ENCODE results near the gene NLN. TPM values are rescaled to one million over a fixed set of nuclear protein-coding genes. Genes with fewer than 3 reads are reported as not detected.
"Not testable (repeated sequence)": the region's sequence is repeated elsewhere in the genome, so short reads cannot be mapped to it uniquely, and the experiment has no call there.

Gene NLN
- total RNA-seq, 4 donors from 2014 or later: 8.4 to 31.6 (median 14.5) TPM

- TF ChIP-seq, protein P1, sequence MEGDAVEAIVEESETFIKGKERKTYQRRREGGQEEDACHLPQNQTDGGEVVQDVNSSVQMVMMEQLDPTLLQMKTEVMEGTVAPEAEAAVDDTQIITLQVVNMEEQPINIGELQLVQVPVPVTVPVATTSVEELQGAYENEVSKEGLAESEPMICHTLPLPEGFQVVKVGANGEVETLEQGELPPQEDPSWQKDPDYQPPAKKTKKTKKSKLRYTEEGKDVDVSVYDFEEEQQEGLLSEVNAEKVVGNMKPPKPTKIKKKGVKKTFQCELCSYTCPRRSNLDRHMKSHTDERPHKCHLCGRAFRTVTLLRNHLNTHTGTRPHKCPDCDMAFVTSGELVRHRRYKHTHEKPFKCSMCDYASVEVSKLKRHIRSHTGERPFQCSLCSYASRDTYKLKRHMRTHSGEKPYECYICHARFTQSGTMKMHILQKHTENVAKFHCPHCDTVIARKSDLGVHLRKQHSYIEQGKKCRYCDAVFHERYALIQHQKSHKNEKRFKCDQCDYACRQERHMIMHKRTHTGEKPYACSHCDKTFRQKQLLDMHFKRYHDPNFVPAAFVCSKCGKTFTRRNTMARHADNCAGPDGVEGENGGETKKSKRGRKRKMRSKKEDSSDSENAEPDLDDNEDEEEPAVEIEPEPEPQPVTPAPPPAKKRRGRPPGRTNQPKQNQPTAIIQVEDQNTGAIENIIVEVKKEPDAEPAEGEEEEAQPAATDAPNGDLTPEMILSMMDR (IDR thresholded peaks at IDR 0.05): no peak
- ATAC-seq (ENCODE audit: low FRiP score) (no peak), DNase-seq (ENCODE audit: low spot score) (no peak)
Measured at GRCh38 chr5:65766175-65766574, 44.2 kb downstream of the NLN start.

DNA sequence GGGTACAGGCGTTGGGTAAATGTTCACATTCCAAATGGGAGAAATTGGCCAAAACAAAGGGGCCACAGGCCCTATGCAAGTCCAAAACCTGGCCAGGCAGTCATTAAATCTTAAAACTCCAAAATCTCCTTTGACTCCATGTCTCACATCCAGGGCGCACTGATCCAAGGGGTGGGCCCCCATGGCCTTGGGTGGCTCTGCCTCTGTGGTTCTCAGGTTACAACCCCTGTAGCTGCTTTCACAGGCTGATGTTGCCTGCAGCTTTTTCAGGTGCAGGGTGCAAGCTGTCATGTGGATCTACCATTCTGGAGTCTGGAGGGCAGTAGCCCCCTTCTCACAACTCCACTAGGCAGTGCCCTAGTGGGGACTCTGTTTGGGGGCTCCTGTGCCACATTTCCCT lies 44.8 kb downstream of the NLN start:
- DNase-seq (ENCODE audit: low spot score) (no peak), ATAC-seq (ENCODE audit: low FRiP score) (no peak)
- TF ChIP-seq, protein P1 (IDR thresholded peaks at IDR 0.05): no peak

- DNase-seq (ENCODE audit: low spot score) (no peak), ATAC-seq (ENCODE audit: low FRiP score) (no peak)
- TF ChIP-seq, protein P1 (IDR thresholded peaks at IDR 0.05): no peak
Measured at GRCh38 chr5:65767565-65767964, 45.6 kb downstream of the NLN start.

DNA sequence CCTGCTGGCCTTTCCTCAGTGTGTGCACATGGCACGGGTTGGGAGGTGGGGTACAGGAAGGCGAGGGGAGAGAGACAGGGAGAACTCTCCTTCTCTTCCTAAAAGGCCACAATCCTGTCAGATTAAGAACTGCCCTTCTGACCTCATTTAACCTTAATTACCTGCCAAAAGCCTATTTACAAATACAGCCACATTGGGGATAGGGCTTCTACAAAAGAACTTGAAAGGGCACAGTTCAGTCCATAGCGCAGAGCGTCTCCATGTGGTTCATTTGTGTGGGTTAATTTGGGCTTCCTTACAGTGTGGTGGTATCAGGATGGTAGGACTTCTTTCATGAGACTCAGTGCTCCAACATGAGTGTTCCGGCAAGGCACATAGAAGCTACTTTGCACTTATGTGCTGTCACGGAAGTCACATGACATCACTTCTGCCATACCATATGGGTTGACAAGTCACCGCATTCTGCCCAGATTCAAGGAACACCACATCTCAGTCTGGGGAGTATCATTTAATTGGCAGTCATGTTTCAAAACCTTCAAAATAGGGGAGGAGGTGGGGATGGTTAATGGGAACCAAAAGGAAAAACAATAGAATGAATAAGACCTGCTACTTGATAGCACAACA lies 46.8 kb downstream of the NLN start:
- TF ChIP-seq, protein P1 (IDR thresholded peaks at IDR 0.05): no peak
- DNase-seq (ENCODE audit: low spot score) (no peak), ATAC-seq (ENCODE audit: low FRiP score) (no peak)

GRCh38 chr5:65769539-65769938 lies 47.5 kb downstream of the NLN start:
- TF ChIP-seq, protein P1 (IDR thresholded peaks at IDR 0.05): no peak
- peak; percentile 56 for ATAC-seq (ENCODE audit: low FRiP score)
- DNase-seq (ENCODE audit: low spot score): no peak

DNA sequence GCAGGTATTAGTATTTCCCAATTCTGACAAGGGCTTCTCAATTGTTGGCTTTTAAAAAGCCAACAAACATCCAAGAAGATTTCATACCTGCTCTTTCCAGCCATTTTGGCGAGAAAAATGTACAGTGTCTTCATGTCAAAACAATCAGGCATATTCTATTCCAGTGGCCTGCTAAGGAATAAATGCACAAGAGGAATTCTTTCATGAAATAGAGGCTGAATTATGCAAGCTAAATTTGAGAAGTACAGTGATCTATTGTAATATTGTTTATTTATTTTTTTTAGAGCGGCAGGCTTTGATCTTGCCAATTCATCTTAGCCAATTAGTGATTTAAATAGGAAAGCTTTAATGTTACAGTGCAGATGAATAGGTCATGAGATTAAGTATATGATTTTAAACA lies 49.3 kb downstream of the NLN start:
- TF ChIP-seq, protein P1 (IDR thresholded peaks at IDR 0.05): no peak
- ATAC-seq (ENCODE audit: low FRiP score) (no peak), DNase-seq (ENCODE audit: low spot score) (no peak)

- ATAC-seq (ENCODE audit: low FRiP score): not testable (repeated sequence)
Measured at GRCh38 chr5:65772963-65773362, 51.0 kb downstream of the NLN start.

More at GRCh38 chr5:65772963-65773362, 51.0 kb downstream of the NLN start:
- DNase-seq (ENCODE audit: low spot score): not testable (repeated sequence)

Measured in omental fat pad (tissue), 4 donors.